HUDEP-2 (cell line): ENCODE results near the gene GARRE1.
"Not testable (repeated sequence)": the region's sequence is repeated elsewhere in the genome, so short reads cannot be mapped to it uniquely, and the experiment has no call there.

Source experiments
- DNase-seq, 76 experiments: peaks; one replicate each; lab custom pipeline; 2025; ENCODE audit not compliant: unreplicated experiment in 76 of 76; lab: John Stamatoyannopoulos, UW

Gene GARRE1

GRCh38 chr19:34254046-34254697, at the start of gene GARRE1:
Gene GARRE1, plus strand, starts transcription at chr19:34254554. Its CDS starts 45,920 bp downstream, at chr19:34300474.
- peak in 67 of 76 experiments; percentile 16 to 85 (median 62) for DNase-seq

GRCh38 chr19:34205324-34205723, 49.0 kb upstream of the GARRE1 start:
- not testable (repeated sequence) for DNase-seq

GRCh38 chr19:34208291-34208884, 46.0 kb upstream of the GARRE1 start:
- DNase-seq = no peak

- no peak for DNase-seq
Observed at GRCh38 chr19:34209726-34210125, 44.6 kb upstream of the GARRE1 start.

DNA sequence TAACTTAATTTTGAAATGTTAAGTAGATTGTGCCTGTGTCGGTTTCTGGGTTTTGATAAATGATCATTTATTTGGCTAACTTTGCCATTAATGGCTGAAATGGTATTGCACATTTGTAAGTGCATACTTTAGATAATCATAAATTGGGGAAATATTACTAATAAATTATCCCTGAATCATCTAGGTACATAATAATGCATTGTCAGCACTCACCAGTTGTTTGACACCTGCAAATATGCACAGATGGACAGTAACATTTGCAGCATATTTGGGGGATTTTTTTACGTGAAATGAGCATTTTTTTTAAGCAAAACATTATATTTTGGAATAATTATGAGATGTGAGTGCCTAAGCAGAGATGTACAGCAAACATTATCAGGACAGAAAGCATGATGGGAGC, 41.1 kb upstream of the GARRE1 start:
- DNase-seq = no peak

- no peak for DNase-seq
Observed at GRCh38 chr19:34214040-34214439, 40.3 kb upstream of the GARRE1 start.

- DNase-seq = no peak
Observed at GRCh38 chr19:34215006-34215665, 39.2 kb upstream of the GARRE1 start.

GRCh38 chr19:34215666-34216038, 38.7 kb upstream of the GARRE1 start:
- no peak for DNase-seq

DNA sequence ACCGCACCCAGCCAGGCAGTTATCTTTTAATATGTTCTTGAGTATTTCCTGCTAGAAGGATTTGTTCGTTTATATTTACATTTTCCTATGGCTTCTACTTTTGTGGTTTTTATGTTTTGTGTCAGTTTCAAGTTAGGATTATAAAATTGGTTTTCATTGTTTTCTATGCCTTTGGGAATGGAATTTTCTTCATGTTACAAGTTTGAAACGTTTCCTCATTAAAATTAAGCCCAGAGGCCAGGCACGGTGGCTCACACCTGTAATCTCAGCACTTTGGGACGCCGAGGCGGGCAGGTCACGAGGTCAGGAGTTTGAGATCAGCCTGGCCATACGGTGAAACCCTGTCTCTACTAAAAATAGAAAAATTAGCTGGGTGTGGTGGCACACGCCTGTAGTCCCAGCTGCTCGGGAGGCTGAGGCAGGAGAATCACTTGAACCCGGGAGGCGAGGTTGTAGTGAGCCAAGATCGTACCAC, 37.6 kb upstream of the GARRE1 start:
- DNase-seq = not testable (repeated sequence)

- peak in 69 of 76 experiments; percentile 27 to 93 (median 70) for DNase-seq
Observed at GRCh38 chr19:34217952-34218817, 36.2 kb upstream of the GARRE1 start.

GRCh38 chr19:34218818-34219164, 35.6 kb upstream of the GARRE1 start:
- DNase-seq = no peak

- peak in 68 of 76 experiments; percentile 16 to 82 (median 62) for DNase-seq
Observed at GRCh38 chr19:34220472-34221063, 33.8 kb upstream of the GARRE1 start.

GRCh38 chr19:34222386-34222785, 32.0 kb upstream of the GARRE1 start:
- no peak for DNase-seq

DNA sequence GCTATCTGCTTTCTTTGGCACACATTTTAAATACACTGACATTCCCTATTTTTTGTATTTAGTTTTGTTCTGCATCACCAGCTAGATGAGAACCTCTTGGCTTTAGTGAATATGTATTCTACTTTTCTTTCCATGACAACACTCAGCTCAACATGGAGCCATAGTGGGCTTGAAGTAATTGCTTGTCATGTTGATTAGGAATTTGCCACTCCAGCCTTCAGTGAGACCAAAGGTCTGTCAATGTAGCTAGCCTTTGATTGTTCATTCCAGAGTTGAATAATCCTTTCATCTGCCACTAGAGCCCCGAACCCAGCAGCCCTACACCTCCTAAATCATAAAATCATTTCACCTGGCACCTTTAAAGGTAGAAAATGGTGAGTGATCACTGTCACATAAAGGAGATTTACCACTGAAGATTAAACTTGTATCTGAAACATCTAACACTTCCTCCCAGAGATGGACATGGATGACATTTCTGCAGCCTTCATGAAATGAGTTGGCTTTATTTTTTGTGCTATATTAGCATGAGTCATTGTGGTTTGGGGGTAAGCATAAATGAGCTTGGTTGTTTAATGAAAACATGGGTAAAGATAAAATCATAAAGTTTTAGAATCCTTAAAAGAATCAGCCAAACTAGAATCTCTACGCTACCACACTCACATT, 29.2 kb upstream of the GARRE1 start:
- no peak for DNase-seq

- no peak for DNase-seq
Observed at GRCh38 chr19:34225659-34226015, 28.7 kb upstream of the GARRE1 start.

DNA sequence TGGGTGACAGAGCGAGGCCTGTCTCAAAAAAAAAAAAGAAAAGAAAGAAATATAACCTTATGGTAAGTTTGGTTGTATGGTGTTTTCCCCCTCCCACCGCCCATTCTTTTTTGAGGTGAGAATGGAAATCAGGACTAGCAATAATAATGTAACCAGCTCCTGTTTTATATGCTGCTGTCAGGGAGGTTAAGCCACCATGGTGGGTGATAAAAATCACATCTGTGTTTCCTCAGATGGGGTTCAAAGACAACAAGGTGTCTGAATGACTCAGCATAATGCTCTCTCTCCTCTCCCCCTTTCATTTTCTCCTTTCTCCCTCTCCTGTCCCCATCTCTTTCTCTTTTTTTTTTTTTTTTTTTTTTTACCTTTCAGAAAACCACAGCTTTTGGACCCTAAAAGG, 28.3 kb upstream of the GARRE1 start:
- DNase-seq = no peak

- DNase-seq = no peak
Observed at GRCh38 chr19:34228347-34228746, 26.0 kb upstream of the GARRE1 start.

- DNase-seq = no peak
Observed at GRCh38 chr19:34228762-34229161, 25.6 kb upstream of the GARRE1 start.

- DNase-seq = no peak
Observed at GRCh38 chr19:34229721-34230120, 24.6 kb upstream of the GARRE1 start.

- no peak for DNase-seq
Observed at GRCh38 chr19:34230820-34231219, 23.5 kb upstream of the GARRE1 start.
